Keratinocyte (primary cell): ENCODE results near the gene ISG15.

Source experiments
- EZH2 ChIP-seq: IDR thresholded peaks from one replicate; pipeline ENCODE4 v1.6.1; 2012; ENCODE audit warnings: inconsistent platforms, mild to moderate bottlenecking, low read length, moderate library complexity
- TF ChIP-seq, protein P1 (sequence below), 3 experiments: IDR thresholded peaks in 1 of 3; conservative IDR thresholded peaks in 1 of 3; optimal IDR thresholded peaks in 1 of 3; 2 replicates in 2 of 3; 3 replicates in 1 of 3; pipeline versions ENCODE3 to v1.5.1; 2011; ENCODE audit warnings: low read length in 3 of 3, mild to moderate bottlenecking in 3 of 3, moderate library complexity in 2 of 3, control low read depth in 1 of 3, inconsistent platforms in 1 of 3; ENCODE audit not compliant: insufficient read depth in 2 of 3; ENCODE audit errors: extremely low read depth in 1 of 3

DNA sequence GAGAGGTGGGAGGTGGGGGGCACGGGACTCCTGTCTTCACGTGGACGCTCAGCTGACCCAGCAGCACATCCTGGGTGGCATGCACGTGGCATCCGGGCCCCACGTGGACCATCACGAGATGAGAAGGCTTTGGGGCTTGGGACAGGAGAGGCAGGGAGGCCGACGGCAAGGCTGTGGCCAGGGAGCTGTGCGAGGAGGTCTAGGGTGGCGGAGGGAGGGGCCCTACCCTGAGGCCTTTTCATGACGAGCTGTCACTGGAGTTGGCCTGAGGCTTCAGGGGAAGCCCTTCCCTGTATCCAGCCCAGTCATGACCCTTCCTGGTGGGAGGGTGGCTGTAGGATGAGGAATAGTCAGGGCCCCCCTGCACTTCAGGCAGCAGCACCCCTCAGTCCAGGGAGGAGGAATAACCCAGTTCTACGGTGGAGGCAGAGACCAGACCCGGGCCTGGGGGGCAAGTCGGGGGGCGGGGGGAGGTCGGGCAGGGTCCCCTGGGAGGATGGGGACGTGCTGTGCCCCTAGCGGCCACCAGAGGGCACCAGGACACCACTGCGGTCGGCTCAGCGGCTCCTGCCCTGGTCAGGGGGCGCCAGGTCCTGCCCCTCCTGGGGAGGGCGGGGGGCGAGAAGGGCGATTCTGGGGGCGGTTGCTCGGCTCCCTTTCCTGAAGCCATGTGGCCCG lies 29.4 kb upstream of the ISG15 start:
- TF ChIP-seq EZH2 = no peak
- TF ChIP-seq, protein P1, sequence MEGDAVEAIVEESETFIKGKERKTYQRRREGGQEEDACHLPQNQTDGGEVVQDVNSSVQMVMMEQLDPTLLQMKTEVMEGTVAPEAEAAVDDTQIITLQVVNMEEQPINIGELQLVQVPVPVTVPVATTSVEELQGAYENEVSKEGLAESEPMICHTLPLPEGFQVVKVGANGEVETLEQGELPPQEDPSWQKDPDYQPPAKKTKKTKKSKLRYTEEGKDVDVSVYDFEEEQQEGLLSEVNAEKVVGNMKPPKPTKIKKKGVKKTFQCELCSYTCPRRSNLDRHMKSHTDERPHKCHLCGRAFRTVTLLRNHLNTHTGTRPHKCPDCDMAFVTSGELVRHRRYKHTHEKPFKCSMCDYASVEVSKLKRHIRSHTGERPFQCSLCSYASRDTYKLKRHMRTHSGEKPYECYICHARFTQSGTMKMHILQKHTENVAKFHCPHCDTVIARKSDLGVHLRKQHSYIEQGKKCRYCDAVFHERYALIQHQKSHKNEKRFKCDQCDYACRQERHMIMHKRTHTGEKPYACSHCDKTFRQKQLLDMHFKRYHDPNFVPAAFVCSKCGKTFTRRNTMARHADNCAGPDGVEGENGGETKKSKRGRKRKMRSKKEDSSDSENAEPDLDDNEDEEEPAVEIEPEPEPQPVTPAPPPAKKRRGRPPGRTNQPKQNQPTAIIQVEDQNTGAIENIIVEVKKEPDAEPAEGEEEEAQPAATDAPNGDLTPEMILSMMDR (optimal IDR thresholded peaks at IDR 0.05 in 1 of 3, IDR thresholded peaks at IDR 0.05 in 1 of 3, conservative IDR thresholded peaks at IDR 0.05 in 1 of 3; ENCODE audit: extremely low read depth in 1 of 3, insufficient read depth in 2 of 3, low read length in 3 of 3) = peak in 2 of 3 experiments; percentile 90 to 91
